ENCODE measurements around the gene PHKG2.

The PHKG2 gene

DNA sequence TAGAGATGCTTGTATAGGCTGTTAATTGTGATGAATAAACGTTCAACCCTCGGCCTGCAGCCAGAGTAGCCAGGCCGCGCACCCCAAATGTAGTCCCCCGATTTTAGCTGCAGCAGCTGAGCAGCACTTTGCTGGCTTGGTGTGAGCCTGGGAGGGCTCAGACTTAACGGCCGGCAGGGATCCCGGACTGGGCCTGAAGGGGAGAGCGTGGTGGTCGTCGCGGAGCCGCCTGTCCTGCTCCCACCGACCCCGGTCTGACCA is 26.8 kb downstream of the PHKG2 start:
- DNase-seq (ENCODE audit: low read depth), result no peak

DNA sequence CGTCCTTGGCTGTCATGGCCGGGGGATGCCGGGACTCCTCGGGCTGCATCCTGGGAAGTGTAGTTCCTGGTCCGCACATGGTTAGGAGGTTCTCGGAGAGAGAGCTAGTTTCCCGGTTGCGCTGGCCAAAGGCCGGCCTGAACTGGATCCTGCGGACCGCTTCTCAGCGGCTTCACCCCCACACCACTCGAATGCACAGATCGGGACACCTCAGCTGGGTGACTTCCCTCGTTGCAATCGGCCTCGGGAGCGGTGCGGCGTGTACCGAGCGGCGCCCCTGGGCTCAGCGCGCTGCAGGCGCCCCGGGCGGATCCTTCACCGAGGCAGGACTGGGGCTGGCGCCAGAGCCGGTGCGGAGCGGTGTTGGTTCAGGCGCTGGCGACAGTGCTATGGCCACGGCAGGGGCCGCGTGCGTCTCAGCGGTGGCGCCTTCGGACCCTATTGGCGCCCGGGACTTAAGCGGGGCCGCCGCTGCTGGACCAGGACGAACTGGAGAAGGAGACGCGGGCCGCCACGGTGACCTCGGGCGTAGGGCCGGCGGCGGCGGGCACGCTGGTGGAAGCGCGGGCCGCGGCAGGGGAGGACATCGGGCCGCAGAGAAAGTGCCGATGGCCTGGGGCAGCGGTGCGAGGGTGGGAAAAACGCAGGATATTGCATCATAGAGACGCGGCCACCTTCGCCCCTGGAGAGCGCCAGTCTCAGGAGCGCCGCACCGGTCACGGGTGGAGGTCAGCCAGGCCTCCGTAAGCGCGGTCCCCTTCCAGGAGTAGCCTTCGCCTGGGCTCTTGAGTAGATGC is 27.4 kb downstream of the PHKG2 start:
- DNase-seq (ENCODE audit: low read depth), result peak; percentile 45

DNA sequence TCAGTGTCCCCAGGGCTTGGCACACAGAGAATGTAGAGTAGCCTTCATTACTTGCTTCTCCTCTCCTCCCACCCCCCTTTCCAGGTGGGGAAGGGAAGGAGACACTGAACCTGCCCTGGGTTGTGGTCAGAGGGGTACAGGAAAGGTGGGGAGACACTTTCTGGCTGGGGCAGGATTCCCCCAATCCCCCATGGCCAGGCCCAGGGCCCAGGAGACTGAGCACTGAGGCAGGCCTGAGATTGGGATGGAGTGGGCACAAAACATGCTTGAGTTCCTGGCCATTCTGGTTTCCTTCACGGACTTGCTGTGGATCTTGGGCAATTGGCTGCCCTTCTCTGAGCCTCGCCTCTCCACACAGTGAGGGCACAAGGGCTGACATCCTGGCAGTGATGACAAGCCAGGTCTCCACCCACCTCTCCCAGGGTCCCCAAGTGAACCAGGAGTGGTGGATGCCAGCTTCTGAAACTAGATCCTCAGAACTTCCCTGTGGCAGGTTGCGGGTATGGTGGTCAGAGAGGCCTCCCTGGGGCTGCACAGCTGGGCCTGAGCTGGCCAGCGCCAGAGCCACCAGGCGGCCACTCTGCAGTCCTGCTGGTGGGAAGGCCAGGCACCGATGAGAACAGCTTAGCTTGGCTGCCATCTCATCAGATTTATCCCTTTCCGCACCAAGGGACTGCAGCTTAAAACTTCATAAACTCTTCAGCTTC is 29.5 kb downstream of the PHKG2 start:
- no peak for DNase-seq (ENCODE audit: low read depth)

DNA sequence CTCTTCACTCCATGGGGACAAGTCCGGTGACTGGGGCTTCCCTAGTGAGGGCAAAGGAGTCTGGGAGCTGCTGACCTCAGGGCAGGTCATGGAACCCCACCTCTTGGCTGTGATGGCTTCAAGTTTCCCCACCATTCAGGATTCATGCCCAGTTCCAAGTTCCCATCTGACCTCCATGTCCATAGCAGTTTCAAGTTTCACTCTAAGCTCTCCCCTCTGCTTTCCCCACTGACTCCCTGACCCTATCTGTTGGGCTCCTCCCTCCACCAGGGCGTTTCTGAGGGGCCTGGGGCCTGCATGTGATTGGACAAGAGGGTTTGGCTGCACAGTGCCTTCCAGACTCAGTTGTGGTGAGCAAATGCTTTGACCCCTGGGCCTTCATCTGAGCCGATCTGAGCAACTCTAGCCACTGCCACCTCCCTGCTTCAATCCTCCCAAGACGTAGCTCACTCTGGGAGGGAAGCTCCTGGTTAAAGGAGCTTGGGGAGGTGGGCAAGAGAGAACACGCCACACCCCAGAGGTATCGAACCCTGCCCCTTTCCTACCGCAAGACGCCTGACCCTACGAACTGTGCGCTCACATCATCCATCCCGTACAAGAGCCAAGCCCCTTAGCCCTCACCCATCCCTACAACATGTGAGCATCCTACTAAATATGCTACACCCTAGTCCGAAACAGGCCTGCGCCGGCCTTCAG is 30.5 kb downstream of the PHKG2 start:
- no peak for DNase-seq (ENCODE audit: low read depth)

DNA sequence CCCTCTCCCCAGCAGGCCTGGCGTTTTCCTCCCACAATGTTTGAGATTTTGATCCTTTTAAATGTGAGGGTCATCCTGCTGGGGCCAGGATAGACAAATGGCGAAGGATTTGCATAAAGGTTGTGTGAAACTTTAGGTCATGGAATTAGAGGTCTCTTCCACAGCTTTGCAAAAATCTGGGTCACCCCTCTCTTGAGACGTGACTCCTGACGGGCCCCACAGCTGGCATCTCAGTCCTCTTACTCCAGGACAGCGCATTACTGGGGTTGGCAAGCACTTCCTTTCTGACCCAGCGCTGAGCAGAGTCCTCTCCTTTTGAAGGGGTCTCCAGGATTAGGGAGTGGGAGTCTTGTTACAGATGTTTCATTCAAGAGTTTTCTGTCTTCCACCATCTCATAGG is 31.4 kb downstream of the PHKG2 start:
- DNase-seq (ENCODE audit: low read depth), result no peak

DNA sequence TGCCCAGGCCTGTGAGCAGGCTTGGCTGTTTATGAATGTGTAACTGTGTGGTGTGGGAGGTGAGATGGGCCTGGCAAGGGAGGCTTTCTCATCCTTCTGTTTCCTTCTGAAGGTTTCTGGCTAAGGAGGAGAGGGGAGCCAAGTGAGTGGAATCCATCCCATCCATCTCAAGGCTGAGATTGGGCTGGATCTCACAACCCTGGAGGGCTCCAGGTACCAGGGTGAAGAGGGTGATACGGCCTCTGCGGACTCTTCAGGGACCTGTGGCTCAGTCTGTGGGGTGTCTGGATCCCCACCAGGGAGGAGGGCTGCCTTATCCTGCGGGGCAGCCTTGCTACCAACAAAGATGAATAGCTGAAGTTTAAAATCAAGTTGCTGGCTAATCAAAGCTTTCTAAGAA is 31.8 kb downstream of the PHKG2 start:
- DNase-seq (ENCODE audit: low read depth), result no peak

DNA sequence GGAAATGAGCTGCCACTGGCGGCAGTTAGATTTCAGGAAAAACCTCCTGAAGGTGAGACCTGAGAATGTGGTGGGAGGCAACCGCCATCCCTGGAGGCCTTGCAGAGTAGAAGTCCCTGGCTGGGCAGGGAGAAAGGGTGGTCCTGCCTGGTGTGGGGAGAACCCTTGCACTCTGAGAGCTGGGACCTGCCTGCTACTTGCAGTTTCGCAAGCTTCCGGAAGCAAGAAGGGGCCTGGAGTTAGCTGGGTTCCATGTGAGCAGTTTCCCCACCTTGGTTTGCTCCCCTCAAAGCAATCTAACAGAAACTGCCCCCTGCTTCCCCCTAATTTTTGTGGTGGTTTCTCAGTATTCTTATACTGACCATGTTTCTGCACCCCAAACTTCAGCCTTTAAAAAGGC is 32.3 kb downstream of the PHKG2 start:
- no peak for DNase-seq (ENCODE audit: low read depth)

DNA sequence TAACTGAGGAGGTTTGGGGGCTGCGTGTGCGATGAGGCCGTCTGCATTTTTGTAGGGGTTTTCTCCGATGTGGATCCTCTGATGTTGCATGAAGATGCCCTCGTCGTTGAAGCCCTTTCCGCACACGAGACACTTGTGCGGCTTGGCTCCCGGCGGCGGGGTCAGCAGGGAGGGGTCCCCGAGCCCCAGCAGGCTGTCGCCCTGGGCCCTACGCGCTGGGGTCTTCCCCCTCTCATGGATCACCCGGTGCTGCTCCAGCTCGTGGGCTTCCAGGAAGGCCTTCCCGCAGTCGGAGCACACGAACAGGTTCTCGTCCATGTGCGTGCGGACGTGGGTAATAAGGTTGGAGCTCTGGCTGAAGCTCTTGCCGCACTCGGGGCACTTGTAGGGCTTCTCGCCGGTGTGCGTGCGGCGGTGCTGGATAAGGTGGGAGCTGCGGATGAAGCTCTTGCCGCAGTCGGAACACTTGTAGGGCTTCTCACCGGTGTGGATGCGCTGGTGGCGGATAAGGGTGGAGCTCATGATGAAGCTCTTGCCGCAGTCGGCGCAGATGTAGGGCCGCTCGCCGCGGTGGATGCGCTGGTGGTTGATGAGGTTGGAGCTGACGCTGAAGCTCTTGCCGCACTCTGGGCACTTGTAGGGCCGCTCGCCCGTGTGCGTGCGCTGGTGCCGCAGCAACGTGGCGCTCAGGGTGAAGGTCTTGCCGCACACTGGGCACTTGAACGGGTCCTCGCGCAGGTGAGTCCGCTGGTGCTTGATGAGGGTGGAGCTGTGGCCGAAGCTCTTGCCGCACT is 34.5 kb downstream of the PHKG2 start:
- DNase-seq (ENCODE audit: low read depth), result no peak

DNA sequence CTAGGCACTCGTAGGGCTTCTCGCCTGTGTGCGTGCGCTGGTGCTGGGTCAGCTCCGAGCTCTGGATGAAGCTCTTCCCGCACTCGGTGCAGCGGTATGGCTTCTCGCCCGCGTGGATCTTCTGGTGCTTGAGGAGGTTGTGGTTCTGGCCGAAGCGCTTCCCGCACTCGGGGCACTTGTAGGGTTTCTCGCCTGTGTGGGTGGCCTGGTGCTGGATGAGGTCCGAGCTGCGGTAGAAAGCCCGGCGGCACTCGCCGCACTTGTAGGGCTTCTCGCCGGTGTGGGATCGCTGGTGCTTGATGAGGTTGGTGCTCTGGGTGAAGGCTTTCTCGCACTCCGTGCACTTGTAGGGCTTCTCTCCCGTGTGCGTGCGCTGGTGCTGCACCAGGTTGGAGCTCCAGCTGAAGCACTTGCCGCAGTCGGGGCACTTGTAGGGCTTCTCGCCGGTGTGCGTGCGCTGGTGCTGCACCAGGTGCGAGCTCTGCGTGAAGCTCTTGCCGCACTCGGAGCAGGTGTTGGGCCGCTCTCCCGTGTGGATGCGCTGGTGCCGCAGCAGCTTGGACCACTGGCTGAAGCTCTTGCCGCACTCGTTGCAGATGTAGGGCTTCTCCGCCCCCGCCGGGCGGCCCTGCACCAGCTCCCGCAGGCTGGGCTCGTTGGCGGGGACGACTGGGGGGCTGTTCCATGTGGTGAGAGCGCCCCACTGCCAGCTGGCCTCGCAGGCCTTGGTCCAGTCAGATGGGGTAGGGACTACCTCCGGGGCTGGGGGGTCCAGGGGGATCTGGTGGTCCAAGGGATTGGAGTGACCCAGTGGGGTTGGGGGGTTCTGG is 35.3 kb downstream of the PHKG2 start:
- DNase-seq (ENCODE audit: low read depth), result no peak

DNA sequence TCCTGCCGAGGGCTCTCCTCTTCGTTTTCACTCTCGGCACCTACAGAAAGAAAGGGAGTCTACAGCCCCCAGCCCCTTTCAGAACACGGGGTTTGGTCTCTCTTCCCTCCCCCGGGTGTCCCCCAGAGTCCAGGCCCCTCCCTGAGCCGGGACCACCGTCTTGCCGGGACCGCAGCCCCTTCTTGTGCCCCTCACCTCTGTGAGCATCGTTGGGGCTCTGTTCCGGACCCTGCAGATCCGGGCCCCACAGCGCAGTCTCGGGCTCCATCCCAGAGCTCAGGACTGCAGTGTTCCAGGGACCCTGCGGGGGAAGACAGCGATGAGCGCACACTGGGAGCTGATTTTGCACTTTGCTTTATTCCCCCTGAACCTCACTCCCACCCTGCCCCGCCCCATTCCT is 36.0 kb downstream of the PHKG2 start:
- DNase-seq (ENCODE audit: low read depth), result no peak

DNA sequence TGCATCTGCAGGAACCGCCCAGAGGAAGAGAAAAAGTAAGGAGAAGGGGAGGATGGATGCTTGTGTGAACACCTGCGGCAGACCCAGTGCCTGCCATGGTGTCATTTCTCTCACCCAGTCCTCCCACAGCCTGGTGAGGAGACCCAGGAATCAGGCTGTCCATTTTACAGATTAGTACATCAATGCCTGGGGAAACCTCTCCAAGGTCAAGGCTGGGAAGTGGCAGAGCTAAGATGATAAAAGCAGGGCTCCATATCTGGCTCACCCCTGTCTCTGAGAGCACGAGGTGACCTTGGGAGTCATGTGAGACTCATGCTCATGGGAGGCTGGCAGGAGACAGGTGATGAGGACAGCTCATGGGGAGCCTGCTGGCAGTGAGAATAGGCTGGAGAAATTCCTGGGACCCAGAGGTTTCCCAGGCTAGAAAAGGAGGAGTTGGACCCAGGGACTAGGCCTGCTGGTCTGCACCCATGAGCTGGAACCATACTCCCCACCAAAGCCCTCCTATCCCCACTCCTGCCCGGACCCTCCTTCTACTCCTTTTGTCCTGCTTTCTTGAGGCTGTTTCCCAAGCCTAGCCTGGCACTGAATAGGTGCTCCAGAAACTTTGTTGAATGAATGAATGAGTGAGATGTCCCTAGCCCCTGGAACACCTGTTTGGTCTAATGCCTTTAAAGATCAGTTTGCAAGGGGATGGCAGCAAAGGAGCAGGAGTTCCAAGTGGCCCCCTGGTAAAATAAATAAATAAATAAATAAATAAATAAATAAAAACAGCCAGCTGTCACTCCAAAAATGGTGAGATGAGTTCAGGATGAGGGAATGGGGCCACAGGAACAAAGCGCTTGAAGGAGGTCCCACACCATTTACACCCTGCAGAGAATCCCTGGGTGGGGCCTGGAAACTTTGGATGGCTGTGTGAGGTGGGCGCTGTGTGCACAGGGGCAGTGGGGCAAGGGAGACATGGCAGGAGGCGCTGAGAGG is 37.2 kb downstream of the PHKG2 start:
- DNase-seq (ENCODE audit: low read depth), result no peak

DNA sequence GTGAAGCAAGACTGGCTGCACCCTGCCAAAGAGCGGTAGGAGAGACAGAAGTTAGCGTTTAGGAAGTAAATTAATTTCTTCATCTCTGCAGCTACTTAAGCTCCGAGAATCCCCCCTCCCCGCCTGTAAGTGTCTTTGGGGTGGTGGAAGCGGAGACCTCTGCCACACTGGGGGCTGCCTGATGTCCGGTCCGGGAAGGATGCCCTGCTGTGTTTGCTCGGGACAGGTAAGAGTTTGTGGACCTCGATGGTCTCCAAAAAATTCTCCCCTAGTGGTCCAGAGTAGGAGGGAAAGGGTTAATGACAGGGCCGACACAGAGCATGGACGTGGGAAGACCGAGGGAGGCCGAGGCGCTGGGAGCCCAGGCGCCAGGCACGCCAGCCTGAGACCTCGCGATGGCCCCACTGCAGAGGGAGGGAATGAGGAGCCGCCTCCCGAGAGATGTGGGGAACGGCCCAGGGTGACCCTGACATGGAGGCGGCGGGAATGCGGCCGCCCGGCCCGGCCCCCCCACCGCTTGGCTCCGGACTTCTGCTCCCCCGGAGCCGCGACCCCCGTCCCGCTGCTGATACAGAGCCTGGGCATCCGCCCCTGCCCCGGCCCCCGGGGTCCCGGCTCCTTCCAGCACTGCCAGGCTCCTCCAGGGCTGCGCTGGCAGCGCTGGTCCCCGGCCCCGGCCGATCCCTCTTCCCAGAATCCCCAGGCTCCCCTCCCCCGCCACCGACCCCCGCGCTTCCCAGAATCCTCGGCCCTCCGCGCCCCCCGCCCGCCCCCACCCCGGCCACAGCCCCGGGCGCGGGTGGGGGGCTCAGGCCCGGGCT is 38.1 kb downstream of the PHKG2 start:
- DNase-seq (ENCODE audit: low read depth), result no peak

DNA sequence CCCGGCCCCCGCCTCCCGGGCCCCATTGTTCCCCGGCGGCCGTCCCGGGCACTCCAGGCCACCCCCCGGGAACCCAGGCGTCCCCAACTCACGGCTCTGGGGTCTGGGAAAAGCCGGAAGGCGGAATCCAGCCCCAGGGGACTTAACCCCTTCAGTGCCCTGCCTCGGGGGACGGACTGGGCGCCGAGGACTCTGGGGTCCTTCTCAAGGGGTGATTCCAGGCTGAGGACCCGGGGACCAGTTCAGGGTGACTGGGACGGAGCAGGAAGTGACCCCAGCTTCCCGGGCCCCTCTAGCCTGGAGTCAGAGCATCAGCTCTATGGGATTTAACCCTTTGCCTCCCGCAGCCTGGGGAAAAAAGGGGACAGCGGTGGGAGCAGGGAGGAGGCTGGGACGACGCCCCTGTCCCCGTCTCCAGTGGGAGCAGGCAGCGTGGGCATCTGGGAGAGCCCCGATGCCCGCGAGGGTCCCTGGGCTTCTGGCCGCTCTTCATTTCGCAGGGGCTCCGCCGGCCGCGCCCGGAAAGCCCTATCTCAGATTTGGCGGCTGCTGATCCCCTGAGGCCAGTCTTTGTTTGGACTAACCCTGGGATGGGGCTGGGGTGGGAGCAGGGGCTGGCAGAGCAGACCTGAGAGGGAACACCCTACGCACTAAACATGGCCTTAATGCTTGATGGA is 38.8 kb downstream of the PHKG2 start, which contains the start of gene ZNF629:
Gene ZNF629 (minus strand): TSS at position 270 of the 677 bp plus-strand sequence. CDS start 2,723 bp downstream, outside the sequence.
- DNase-seq (ENCODE audit: low read depth), result no peak

DNA sequence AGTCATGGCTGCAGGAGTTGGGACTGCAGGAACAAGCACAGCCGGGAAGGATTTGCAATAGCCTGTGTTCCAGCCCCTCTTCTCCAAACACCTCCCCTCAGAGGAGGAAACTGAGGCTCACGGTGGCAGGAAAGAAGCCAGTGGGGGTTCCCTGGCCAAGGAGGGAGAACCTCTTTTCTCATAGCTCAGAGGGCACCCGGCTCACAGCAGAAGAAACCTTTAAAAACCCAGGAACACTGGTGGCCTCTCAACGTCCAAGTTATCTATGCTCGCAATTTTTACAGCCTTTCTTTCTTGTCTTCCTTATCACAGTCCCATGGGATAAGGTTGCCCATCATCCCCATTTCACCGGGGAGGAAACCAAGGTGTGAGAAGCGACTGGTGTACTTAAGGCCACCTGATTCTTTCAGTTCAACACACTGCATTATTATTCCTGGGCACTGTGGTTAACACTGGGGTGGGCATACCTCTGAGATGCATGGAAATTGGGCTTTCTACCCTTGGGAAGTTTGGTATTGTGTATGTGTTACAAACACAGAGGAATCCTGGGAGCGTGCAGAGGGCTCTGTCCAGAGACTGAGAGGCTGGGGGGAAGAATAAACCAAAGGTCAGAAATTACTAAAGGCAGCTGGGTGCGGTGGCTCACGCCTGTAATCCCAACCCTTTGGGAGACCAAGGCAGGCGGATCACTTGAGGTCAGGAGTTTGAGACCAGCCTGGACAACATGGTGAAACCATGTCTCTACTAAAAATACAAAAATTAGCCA is 39.6 kb downstream of the PHKG2 start:
- DNase-seq (ENCODE audit: low read depth), result no peak

DNA sequence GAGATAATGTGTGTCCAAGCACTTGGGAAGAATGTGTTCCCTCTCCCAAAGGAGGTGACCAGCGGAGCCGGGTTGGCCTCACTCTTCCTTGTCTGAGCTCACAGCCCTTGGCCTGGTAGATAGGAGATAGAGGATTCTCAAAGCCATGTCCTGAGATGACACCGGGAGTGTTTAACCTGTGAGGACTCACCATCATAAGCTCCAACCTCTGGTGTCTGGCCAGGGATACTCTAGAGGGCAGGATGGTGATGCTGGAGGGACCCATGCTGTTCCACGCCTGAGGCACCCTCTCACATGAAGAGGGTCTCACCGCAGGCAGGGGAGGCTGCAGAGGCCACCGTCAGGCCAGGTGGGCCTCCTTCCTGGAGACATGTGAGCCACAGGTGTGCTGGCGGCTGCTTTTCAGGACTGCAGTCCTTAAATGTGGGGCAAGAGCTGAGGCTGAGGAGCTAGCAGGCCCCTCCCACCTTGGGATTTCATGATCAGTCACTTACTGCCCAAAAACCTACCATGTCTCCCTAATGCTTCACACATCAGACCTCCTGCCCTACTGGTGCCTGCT is 45.4 kb downstream of the PHKG2 start:
- DNase-seq (ENCODE audit: low read depth), result no peak

DNA sequence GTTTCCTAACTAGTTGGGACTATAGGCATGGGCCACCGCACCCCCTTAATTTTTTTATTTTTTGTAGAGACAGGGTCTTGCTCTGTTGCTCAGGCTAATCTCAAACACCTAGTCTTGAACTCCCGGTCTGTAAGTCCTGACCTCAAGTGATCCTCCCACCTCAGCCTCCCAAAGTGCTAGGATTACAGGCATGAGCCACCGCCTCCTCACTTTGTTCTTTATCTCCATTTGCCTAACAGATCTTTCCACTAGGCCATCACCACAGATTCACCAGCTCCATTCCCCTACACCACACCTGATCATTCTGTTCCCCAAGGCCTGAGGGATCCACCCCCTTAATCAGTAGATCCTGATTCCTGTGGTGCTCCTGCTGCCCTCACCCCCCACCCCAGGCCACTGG is 46.4 kb downstream of the PHKG2 start:
- DNase-seq (ENCODE audit: low read depth), result no peak

DNA sequence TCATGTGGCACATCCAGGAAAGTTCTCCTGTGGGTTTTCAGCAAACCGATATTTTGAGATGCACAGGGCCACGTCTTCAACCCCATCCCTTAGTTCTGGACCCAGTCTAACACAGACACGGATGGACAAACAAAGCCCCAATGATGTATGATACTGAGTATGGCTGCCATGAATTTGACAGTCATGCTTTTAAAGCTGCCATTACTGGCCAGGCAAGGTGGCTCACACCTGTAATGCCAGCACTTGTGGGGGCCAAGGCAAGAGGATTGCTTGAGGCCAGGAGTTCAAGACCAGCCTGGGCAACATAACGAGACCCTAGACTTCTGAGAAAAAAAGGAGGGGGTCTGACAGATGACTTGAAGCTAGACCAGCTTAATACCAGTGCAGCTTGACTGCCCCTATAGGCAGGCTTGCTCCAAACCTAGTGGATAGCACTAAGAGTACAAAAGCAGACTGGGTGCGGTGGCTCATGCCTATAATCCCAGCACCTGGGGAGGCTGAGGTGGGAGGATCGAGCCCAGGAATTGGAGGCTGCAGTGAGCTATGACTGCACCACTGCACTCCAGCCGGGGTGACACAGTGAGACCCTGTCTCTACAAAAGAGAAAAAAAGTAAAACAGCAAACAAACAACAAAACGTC is 49.6 kb downstream of the PHKG2 start:
- no peak for DNase-seq (ENCODE audit: low read depth)
